NOMO-1 treated with DMSO at 0.1 percent for 48 hours (cell line): ENCODE results near the gene GATC.
A peak's percentile ranks its signal among the peaks of the same experiment; 100 is the strongest.

Experiments used
- DNase-seq: peaks from one replicate; lab custom pipeline; 2025; ENCODE audit not compliant: unreplicated experiment; lab: John Stamatoyannopoulos, UW

The GATC gene, protein sequence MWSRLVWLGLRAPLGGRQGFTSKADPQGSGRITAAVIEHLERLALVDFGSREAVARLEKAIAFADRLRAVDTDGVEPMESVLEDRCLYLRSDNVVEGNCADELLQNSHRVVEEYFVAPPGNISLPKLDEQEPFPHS

DNA sequence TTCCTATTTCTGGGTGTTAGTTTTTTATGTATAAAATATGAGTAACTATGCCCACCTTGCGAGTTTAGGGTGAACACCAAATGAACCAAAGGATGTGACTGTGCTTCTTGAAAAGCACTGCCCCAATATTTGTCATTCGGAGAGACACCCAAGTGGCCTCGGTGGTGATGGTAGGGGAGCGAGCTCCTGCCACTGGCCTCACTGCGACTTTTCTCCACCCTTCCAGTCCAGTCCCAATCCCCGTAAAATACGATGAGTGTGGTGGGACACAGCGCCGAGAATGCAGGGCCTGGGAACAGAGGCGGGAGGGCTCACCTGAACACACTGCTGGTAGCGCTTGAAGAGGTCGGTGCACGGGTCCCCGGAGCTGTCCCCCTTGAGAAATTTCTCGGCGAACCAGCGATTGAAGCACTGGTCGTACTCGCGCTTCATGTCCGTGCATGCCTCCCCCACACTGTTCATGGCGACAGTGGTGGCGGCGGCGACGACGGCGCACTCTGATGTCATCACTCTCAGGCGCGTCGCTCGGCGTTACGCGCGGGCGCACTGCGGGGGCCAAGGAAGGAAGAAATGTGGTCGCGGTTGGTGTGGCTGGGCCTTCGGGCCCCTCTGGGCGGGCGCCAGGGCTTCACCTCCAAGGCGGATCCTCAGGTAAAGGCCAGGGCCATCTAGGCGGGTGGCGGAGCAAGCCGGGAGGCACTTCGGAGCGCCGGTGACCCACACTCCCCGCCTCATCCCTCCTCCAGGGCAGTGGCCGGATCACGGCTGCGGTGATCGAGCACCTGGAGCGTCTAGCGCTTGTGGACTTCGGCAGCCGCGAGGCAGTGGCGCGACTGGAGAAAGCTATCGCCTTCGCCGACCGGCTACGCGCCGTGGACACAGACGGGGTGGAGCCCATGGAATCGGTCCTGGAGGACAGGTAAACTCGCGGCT, at the start of gene GATC, which contains the start of gene TRIAP1:
Gene GATC (plus strand): TSS at position 534 of the 933 bp plus-strand sequence. CDS start 37 bp downstream, at position 571.
Gene TRIAP1 (minus strand): TSS at position 474 of the 933 bp plus-strand sequence. CDS start 12 bp downstream, at position 462.
- peak; percentile 74 for DNase-seq

DNA sequence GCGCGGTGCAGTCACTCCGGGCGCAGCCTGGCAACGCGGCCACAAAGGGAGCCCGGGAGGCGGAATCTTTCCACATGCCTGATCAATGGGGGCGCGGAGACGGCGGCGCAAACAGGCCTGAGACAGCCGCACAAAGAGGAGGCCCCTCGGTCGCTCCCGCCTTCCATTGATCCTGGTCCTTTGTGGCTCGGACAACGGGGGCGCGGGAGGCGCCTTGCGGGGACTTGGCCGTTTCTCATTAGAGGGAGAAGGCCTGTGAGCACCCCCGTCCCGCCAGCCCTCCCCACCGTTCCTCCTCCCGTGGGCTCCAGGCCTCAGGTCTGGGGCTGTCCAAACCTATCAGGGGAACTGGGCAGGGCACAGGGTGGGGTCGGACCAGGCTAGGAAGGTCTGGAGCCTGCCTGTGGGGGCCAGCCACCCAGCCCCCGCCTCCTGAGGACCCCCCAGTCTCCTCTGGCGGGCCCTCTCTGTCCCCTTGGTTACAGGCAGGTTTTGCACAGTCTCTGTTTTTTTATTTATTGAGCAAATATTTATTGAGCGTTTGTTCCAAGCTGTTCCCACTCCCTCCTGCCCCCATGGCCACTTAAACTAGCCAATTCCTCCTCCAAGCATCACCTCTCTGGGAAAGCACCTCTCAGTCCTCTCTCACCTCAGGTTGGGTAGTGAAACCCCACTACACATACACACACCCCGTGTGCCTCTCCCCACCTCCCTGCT, 48.3 kb upstream of the GATC start:
- no peak for DNase-seq

DNA sequence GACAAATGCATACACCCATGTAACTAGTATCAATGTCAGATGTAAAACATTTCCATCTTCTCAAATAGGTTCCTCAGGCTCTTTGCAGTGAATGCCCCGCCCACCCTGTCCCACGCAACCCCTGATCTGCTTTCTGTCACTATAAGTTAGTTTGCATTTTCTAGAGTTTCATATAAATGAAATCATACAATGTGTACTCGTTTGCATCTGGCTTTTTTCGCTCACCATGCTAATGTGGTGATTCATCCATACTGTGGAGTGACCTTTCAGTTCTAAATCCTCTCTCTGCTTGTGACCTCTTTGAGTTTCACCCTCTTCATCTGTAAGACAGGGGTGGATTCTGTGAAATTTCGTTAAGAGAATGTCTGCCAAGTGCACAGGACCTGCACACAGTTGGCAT, 46.7 kb upstream of the GATC start:
- DNase-seq = no peak

DNA sequence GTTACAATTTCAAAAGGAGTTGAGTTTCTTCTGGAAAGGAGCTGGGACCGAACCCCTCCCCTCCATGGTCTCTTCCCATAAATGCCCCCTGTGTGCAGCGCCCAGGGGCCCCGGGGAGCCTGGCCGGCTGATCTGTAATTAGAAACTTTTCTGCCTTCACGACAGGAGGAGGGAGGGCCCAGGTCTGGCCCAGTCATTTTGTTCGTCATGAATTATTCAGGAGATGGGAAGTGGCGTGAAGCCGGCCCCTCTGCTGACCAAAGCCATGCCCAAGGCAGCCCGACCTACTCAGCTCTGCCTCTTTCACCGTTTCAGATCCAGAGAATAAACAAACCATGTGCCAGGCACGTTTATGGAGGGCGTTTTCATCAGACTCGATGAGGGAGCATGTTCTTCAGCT, 44.0 kb upstream of the GATC start:
- DNase-seq = no peak

DNA sequence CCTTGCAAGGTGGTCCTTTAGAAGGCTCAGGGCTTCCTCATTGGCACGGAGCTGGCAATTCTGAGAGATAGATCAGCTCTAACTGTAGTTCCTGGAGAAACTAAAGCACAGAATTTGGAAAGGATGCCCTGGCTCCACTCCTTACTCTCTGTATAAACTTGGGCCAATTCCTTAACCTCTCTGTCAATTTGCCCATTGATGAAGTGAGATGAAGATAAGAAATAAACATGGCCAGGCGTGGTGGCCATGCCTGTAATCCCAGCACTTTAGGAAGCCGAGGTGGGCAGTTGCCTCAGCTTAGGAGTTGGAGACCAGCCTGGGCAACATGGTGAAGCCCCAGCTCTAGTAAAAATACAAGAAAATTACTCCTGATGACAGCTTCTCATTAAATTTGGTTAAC, 42.4 kb upstream of the GATC start:
- DNase-seq = no peak

DNA sequence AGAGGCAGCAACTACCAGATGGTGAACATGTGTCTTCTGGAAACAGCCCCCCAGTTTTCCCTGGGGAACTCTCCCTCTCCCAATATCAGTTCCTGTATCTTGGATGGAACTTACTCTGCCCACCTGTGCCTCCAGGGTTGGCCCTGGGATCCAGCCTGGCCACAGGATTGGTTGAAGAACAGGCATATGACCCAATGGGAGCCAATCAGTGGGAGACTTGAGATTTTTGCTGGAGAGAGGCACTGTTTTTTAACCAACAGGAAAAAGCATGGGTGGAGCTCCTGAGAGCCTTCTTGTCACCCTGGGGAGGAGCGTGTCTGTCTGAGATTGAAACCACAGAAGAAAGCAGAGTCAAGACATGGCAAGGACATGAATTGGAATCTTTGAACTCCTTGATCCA, 42.0 kb upstream of the GATC start:
- DNase-seq = no peak

DNA sequence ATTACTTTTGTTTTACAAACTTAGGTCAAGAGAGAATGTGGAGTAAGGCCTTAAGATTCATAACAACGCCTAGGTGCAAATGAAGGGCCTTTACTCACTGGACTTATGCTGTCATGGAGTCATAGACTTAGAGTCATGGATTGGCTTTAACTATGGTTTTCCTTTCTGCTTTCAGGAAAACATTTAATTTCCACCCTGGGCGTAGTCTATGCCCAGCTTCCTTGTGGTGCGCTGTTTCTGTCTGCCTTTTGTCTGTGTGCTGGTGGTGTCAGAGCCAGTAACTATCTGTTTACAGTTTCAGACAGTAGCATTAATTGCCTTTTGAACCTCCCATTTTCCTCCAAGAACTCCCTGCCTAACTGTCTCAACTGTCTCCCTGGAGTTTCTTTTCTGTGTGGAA, 40.2 kb upstream of the GATC start:
- no peak for DNase-seq

DNA sequence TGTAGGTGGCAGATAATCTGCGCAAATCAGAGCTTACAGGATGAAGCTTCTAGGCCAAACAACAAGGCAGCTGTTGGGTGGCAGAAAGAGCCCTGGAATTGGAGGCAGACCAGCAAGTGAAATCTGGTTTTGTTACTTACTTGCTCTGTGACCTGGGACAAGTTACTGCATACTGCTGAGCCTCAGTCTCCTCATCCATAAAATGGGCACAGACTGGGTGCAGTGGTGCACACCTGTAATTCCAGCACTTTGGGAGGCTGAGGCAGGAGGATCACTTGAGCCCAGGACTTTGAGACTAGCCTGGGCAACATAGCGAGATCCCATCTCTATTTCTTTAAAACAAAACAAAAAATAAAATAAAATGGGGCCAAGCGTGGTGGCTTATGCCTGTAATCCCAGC, 39.7 kb upstream of the GATC start:
- DNase-seq = no peak

DNA sequence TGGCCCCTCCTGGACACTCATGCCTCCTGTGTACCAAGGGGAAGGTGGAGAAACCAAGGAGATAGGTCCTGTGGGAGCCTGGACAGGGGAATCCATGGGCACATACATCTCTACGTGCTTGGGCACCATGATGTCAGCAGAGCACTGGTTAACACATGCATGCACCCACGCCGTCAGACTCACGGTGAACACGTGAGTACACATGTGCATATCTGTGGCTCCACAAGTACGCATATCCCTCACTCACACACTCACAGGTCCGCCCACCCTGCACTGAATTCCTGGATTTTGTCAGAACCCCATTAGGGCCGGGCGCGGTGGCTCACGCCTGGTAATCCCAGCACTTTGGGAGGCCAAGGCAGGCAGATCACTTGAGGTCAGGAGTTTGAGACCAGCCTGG, 37.5 kb upstream of the GATC start:
- no peak for DNase-seq

DNA sequence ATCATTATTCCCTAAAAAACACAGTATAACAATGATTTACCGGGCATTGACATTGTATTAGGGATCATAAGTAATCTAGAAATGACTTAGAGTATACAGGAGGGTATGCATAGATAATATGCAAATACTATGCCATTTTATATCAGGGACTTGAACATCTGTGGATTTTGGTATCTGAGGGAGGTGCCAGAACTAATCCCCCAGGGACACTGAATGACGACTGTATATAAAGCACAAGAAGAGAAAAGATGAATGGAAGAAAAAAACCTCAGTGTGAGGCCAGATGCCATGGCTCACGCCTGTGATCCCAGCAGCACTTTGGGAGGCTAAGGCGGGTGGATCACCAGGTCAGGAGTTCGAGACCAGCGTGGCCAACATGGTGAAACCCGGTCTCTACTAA, 33.8 kb upstream of the GATC start:
- no peak for DNase-seq

DNA sequence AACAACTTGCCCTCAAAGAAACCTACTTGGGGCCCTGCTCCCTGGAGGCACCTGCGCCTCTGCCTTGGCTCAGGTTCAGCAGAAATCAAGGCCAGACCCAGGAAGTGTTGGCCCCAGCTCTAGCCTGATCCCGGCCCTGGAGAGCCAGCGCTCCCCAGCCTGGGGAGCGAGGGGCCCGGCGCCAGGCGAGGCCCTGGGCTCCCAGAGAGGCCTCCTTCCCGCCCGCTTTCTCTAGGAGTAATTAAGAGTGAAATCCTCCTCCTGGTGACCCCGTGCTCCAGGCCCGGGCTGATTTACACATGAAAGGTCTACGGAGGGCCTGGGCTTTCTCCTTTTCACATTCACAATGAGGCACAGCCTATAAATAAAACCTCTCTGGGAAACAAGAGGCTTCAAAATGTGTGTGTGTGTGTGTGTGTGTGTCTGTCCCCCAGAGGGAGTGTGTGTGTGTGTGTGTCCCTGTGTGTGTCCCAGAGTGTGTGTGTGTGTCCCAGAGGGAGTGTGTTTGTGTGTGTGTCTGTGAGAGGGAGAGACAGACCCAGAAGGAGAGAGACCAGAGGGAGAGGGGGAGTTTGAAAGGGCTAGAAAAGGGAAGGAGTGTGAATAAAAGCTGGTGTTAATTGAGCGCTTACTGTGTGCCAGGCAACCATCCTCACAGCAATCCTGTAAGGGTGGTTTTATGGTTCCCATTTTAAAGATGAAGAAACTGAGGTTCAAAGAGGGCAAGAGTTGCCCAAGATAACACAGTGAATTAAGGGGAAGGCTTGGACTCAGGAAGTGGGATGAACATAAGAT, 32.1 kb upstream of the GATC start:
- no peak for DNase-seq

DNA sequence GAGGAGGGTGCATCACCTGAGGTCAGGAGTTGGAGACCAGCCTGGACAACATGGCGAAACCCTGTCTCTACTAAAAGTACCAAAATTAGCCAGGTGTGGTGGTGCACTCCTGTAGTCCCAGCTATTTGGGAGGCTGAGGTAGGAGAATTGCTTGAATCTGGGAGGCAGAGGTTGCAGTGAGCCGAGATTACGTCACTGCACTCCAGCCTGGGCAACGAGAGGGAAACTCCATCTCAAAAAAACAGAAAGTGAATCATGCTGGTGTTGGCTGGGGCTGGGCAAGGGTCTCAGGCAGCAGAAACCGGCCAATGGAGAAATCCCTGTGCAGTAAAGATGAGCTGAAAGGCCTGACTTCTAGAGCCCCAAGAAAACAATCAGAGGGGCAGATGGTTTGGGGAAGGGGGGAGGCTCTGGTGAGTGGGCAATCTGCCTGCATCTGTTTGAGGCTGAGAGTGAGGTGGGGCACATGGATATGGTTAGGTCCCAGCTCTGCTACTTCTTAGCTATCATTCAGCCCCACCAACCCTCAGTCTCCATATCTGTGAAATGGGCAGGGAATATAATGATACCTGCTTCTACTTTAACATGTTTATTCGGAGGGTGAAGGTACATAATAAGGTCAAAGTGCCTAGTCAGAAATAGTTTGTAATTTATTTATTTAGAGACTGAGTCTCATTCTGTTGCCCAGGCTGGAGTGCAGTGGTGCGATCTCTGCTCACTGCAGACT, 29.6 kb upstream of the GATC start:
- no peak for DNase-seq

DNA sequence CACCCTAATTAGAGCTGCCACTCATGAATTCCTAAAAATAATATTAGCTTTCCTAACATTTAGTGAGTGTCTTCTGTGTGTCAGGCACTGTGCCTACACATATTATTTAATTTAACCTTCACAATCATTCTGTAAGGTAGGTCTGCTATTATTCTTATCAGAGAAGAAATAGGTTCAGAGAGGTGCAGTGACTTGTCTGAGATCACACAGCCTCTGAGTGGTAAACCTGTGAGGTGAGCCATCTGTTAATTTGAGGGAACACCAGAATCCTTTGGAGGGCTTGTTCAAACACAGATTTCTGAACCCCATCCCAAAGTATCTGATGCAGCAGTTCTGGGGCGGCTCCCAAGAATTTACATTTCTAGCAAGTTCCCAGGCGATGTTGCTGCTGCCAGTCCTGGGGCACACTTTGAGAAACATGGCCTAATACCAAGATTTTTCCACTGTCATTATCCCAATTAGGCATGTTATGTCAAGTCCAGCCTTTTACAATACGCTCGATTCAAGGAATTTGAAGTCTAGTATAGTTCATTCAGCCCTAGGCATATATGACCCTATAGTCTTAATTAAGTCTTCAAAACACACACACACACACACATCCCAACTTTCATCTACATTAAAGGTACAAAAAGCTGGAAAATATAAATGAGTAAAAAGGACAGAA, 28.2 kb upstream of the GATC start:
- no peak for DNase-seq

DNA sequence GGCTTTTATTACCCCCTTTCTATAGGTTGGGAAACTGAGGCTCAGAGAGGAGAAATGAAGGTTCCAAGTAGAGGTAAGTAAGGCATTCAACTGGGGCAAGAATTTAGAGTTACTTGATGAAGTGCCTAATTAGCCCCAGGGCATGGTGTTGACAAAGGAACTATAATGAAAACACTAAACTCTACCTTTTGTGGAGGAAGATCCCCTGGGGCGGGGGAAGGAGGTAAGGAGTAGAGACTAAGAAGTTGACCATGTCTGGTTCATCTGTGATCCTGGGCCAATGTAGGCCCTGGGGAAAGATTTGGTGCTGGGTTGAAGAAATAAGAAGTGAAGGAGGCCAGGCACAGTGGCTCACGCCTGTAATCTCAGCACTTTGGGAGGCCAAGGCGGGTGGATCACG, 24.5 kb upstream of the GATC start:
- no peak for DNase-seq

DNA sequence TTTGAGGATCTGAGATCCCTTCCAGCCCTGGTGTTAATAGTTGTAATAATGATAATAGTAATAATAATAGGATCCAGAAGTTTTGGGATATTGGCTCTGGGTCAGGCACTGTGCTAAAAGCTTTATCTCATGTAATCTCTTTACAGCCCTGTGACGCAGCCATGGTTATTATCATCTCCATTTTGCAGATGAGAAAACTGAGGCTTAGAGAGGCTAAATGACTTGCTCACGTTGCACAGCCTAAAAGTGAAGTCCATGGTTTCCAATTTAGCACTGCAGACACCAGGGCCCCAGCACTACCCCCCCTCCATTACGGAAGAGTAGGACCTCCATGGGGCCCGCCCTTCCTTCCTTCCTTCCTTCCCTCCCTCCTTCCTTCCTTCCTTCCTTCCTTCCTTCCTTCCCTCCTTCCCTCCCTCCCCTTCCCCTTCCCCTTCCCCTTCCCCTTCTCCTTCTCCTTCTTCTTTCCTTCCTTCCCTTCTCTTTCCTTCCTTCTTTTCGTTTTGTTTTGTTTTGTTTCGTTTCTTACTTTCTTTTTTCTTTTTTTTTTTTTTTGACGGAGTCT, 23.3 kb upstream of the GATC start:
- no peak for DNase-seq

DNA sequence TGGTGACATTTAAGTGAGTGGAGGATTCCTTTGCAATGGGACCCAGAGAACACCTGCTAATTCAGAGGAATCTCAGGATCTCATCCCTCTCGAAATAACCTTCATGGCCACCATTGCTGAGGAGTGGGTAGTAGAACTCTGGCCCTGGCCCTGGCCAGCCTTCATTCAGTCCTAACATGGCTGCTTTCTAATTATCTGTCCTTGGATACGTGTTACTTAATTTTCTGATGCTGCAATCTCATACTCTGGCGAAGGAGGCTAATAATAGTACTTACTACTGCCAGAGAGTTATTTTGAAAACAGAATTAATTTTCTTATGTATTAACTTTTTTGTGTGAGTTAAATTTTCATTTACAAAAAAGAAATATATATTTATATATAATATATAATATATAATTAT, 20.4 kb upstream of the GATC start:
- no peak for DNase-seq

DNA sequence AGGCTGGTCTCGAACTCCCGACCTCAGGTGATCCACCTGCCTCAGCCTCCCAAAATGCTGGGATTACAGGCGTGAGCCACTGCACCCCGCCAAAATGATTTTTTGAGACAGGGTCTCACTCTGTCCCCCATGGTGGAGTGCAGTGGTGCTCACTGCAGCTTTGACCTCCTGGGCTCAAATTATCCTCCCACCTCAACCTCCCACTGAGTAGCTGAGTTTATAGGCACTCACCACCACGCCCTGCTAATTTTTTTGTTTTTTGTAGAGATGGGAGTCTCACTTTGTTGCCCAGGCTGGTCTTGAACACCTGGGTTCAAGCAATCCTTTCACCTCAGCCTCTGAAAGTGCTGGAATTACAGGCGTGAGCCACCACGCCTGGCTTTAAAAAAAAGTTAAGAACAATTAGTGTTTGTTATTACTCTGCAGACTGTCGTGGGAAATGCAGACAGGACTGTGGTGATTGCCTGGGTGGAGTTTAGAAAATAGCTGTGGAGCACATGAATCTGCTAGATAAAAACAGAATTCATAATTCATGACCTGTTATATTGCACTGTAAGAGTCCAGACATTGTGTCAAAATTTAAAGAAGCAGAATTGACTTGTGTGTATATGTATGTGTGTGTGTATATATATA, 17.5 kb upstream of the GATC start:
- DNase-seq = no peak

DNA sequence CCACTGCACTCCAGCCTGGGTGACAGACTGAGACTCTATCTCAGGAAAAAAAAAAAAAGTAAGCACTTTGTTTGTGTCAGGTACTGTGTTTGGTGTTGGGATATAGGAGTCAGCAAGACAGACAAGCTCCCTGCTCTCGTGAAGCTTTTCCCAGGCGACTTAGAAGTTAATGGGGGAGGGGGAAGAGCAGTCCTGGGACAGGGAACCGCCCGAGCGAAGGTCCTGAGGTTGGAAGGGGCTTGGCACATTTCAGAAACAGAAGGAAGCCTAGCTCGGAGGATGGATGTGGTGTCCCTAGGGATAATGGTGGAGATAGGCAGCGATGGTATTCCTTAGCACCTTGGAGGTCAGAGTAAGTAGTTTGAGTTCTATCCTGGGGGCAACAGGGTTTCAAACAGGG, 16.9 kb upstream of the GATC start:
- DNase-seq = no peak
